Measurements from ENCODE around the gene ACTR2.
A peak's percentile ranks its signal among the peaks of the same experiment; 100 is the strongest.

ACTR2 gene

GRCh38 chr2:65299246-65299645, 71.6 kb downstream of the ACTR2 start:
- Histone ChIP-seq H3K9ac (ENCODE audit: low read length) (no peak overlapping the region), H3K4me3 (ENCODE audit: low read length) (no peak overlapping the region), H3K27me3 (ENCODE audit: control insufficient read depth, insufficient read depth, low read length) (peaks cover 9% of the 10 kb centered on the region), H3K36me3 (ENCODE audit: control insufficient read depth, low read depth, low read length) (no peaks in the 10 kb centered on the region), H3K4me1 (ENCODE audit: control insufficient read depth, low read depth, low read length) (peaks cover 21% of the 10 kb centered on the region), H3K27ac (ENCODE audit: low read length) (no peak overlapping the region), H3K9me3 (ENCODE audit: control insufficient read depth, low read depth, low read length) (no peaks in the 10 kb centered on the region)

DNA sequence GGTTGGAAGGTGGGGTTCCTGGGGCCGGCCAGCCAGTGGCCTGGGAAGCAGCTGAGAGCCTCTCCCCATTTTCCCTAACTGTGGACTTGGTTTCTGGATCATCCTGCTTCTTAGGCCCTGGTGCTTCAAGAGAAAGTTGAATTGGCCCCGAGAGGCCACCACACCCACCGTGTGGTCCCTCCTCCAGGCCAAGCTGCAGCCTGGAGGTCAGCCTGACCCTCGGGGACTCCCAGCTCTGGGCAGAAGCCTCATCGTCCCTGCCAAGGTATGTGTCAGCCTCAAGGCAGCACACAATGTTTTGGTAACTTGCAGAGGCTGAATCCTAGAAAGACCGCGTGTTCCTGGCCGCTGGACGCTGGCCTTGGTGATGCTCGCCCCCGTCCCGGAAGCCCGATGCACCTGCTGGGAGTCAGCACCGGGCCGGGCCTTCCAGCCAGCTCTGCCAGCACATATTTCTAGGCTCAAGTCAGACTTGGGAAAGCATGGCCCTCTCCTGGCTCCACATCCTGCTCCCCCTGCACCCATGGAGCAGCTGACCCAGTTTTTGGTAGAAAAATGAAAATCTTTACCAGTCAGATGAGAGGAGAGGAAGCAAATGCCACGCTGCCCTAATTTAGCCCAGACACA, 72.6 kb downstream of the ACTR2 start:
- H3K36me3 ChIP-seq (ENCODE audit: control insufficient read depth, low read depth, low read length) = no peaks in the 10 kb centered on the region
- H3K27ac ChIP-seq (ENCODE audit: low read length) = no peak overlapping the region
- no peaks in the 10 kb centered on the region for H3K9me3 ChIP-seq (ENCODE audit: control insufficient read depth, low read depth, low read length)
- H3K4me3 ChIP-seq (ENCODE audit: low read length) = no peak overlapping the region
- peaks cover 9% of the 10 kb centered on the region for H3K27me3 ChIP-seq (ENCODE audit: control insufficient read depth, insufficient read depth, low read length)
- H3K9ac ChIP-seq (ENCODE audit: low read length) = no peak overlapping the region
- H3K4me1 ChIP-seq (ENCODE audit: control insufficient read depth, low read depth, low read length) = peaks cover 20% of the 10 kb centered on the region

GRCh38 chr2:65300761-65301711, 73.4 kb downstream of the ACTR2 start:
- H3K27me3 ChIP-seq (ENCODE audit: control insufficient read depth, insufficient read depth, low read length) = peaks cover 9% of the 10 kb centered on the region
- H3K36me3 ChIP-seq (ENCODE audit: control insufficient read depth, low read depth, low read length) = no peaks in the 10 kb centered on the region
- no peak overlapping the region for H3K27ac ChIP-seq (ENCODE audit: low read length)
- H3K4me1 ChIP-seq (ENCODE audit: control insufficient read depth, low read depth, low read length) = peaks cover 20% of the 10 kb centered on the region
- no peaks in the 10 kb centered on the region for H3K9me3 ChIP-seq (ENCODE audit: control insufficient read depth, low read depth, low read length)
- peak overlapping the region; percentile 27 for H3K4me3 ChIP-seq (ENCODE audit: low read length)
- no peak overlapping the region for H3K9ac ChIP-seq (ENCODE audit: low read length)

GRCh38 chr2:65305934-65306333, 78.3 kb downstream of the ACTR2 start:
- Histone ChIP-seq H3K27ac (ENCODE audit: low read length) (no peak overlapping the region), H3K4me1 (ENCODE audit: control insufficient read depth, low read depth, low read length) (peaks cover 9% of the 10 kb centered on the region)

DNA sequence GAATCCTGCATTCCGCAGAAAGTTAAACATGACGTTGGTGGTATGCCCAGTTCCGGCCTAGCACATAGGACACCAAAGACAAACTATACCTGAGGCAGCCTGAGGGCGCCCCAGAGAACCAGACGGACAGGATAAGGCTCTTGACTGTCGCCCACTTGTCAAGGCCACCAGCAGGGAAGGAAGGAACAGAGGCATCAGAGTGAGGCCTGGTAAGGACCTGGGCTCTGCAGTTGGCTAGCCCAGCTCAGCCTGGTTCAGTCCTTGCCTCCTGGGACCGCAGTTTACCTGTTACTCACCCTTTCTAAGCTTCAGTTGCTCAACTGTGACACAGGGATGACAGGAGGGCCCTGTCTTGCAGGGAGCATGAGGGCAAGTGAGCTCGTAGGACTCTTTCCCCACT, 82.1 kb downstream of the ACTR2 start:
- H3K36me3 ChIP-seq (ENCODE audit: control insufficient read depth, low read depth, low read length) = peaks cover 15% of the 10 kb centered on the region
- no peaks in the 10 kb centered on the region for H3K9me3 ChIP-seq (ENCODE audit: control insufficient read depth, low read depth, low read length)
- no peaks in the 10 kb centered on the region for H3K27me3 ChIP-seq (ENCODE audit: control insufficient read depth, insufficient read depth, low read length)
- no peak overlapping the region for H3K4me3 ChIP-seq (ENCODE audit: low read length)
- H3K27ac ChIP-seq (ENCODE audit: low read length) = no peak overlapping the region
- H3K4me1 ChIP-seq (ENCODE audit: control insufficient read depth, low read depth, low read length) = no peaks in the 10 kb centered on the region
- no peak overlapping the region for H3K9ac ChIP-seq (ENCODE audit: low read length)

More at GRCh38 chr2:65305934-65306333, 78.3 kb downstream of the ACTR2 start:
- H3K36me3 ChIP-seq (ENCODE audit: control insufficient read depth, low read depth, low read length) = no peaks in the 10 kb centered on the region
- H3K9ac ChIP-seq (ENCODE audit: low read length) = no peak overlapping the region
- H3K9me3 ChIP-seq (ENCODE audit: control insufficient read depth, low read depth, low read length) = no peaks in the 10 kb centered on the region
- H3K4me3 ChIP-seq (ENCODE audit: low read length) = no peak overlapping the region
- peaks cover 9% of the 10 kb centered on the region for H3K27me3 ChIP-seq (ENCODE audit: control insufficient read depth, insufficient read depth, low read length)

DNA sequence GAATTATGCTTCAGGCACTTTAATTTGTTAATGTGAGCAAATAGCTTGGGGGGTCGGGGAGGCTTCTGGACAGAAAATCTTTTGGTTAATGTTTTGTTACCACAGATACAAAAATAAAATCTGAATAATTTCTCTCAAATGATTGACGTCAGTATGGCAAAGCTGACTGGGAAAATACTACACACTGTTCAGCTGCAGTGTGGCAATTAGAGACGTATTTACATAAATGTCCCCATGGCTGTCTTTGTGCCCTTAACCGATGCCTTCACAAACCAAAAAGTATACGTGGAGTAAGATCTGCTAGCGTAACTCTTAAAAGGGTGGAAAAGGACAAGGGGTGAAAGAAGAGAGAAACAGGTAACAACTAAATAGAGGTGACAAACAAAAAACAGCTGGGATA, 83.4 kb downstream of the ACTR2 start:
- Histone ChIP-seq H3K27me3 (ENCODE audit: control insufficient read depth, insufficient read depth, low read length) (no peaks in the 10 kb centered on the region), H3K4me1 (ENCODE audit: control insufficient read depth, low read depth, low read length) (no peaks in the 10 kb centered on the region), H3K9ac (ENCODE audit: low read length) (no peak overlapping the region), H3K36me3 (ENCODE audit: control insufficient read depth, low read depth, low read length) (peaks cover 15% of the 10 kb centered on the region), H3K27ac (ENCODE audit: low read length) (no peak overlapping the region), H3K9me3 (ENCODE audit: control insufficient read depth, low read depth, low read length) (no peaks in the 10 kb centered on the region), H3K4me3 (ENCODE audit: low read length) (no peak overlapping the region)

GRCh38 chr2:65311596-65311995, 84.0 kb downstream of the ACTR2 start:
- no peak overlapping the region for H3K9ac ChIP-seq (ENCODE audit: low read length)
- peaks cover 15% of the 10 kb centered on the region for H3K36me3 ChIP-seq (ENCODE audit: control insufficient read depth, low read depth, low read length)
- H3K4me3 ChIP-seq (ENCODE audit: low read length) = no peak overlapping the region
- H3K4me1 ChIP-seq (ENCODE audit: control insufficient read depth, low read depth, low read length) = no peaks in the 10 kb centered on the region
- H3K27ac ChIP-seq (ENCODE audit: low read length) = no peak overlapping the region
- H3K27me3 ChIP-seq (ENCODE audit: control insufficient read depth, insufficient read depth, low read length) = no peaks in the 10 kb centered on the region
- H3K9me3 ChIP-seq (ENCODE audit: control insufficient read depth, low read depth, low read length) = no peaks in the 10 kb centered on the region

GRCh38 chr2:65313126-65313953, 85.7 kb downstream of the ACTR2 start:
- H3K27me3 ChIP-seq (ENCODE audit: control insufficient read depth, insufficient read depth, low read length) = no peaks in the 10 kb centered on the region
- H3K27ac ChIP-seq (ENCODE audit: low read length) = no peak overlapping the region
- H3K9ac ChIP-seq (ENCODE audit: low read length) = no peak overlapping the region
- H3K36me3 ChIP-seq (ENCODE audit: control insufficient read depth, low read depth, low read length) = peaks cover 15% of the 10 kb centered on the region
- no peaks in the 10 kb centered on the region for H3K9me3 ChIP-seq (ENCODE audit: control insufficient read depth, low read depth, low read length)
- H3K4me3 ChIP-seq (ENCODE audit: low read length) = no peak overlapping the region
- no peaks in the 10 kb centered on the region for H3K4me1 ChIP-seq (ENCODE audit: control insufficient read depth, low read depth, low read length)

DNA sequence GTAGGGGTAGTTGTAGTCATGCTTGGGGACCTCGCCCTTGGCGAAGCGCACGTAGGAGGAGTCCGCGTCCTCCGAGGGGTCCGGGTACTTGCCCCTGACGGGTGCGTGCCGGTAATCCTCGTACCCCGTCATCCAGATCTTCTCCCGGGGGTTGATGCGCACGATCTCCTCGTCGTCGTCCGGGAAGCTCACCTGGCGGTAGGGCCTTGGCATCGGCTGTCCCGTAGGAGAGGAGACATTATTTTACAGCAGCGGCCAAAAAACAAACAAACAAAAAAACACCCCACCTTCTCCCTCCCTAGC, 86.3 kb downstream of the ACTR2 start:
- H3K9ac ChIP-seq (ENCODE audit: low read length) = no peak overlapping the region
- H3K4me1 ChIP-seq (ENCODE audit: control insufficient read depth, low read depth, low read length) = no peaks in the 10 kb centered on the region
- no peaks in the 10 kb centered on the region for H3K27me3 ChIP-seq (ENCODE audit: control insufficient read depth, insufficient read depth, low read length)
- H3K27ac ChIP-seq (ENCODE audit: low read length) = no peak overlapping the region
- H3K4me3 ChIP-seq (ENCODE audit: low read length) = no peak overlapping the region
- no peaks in the 10 kb centered on the region for H3K9me3 ChIP-seq (ENCODE audit: control insufficient read depth, low read depth, low read length)
- peaks cover 15% of the 10 kb centered on the region for H3K36me3 ChIP-seq (ENCODE audit: control insufficient read depth, low read depth, low read length)

DNA sequence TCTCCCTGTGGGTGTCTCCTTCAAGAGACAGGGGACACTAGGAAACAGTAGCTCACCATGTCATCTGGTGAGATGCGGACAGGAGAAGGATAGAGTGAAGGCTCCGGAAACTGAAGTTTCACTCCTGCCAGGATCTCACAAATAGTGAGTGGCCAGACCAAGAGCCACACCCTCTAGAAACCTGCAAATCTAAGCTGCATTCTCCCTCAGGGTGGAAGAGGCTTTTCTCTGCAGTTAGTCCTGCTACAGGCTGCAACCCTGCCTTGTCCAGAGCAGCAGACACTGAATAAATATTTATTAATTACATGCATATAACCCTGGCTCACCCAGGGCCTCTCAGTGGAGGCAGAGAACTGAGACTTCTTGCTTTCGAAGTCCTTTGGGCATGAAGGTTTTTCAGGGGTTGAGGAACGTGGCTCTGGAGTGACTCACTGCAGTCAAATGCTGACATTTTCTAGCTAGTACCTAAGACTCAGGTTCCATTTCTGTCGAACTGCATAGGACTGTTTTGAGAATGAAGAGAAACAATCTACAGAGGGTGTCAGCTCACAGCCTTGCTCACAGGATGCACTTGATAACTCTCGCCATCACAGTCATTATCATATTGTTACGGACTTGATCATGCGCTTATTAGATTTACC, 87.3 kb downstream of the ACTR2 start:
- H3K4me1 ChIP-seq (ENCODE audit: control insufficient read depth, low read depth, low read length) = no peaks in the 10 kb centered on the region
- peaks cover 15% of the 10 kb centered on the region for H3K36me3 ChIP-seq (ENCODE audit: control insufficient read depth, low read depth, low read length)
- H3K27ac ChIP-seq (ENCODE audit: low read length) = no peak overlapping the region

GRCh38 chr2:65316072-65316471, 88.4 kb downstream of the ACTR2 start:
- no peak overlapping the region for H3K27ac ChIP-seq (ENCODE audit: low read length)

More for the DNA sequence above, 87.3 kb downstream of the ACTR2 start:
- Histone ChIP-seq H3K9me3 (ENCODE audit: control insufficient read depth, low read depth, low read length) (no peaks in the 10 kb centered on the region), H3K9ac (ENCODE audit: low read length) (no peak overlapping the region), H3K27me3 (ENCODE audit: control insufficient read depth, insufficient read depth, low read length) (no peaks in the 10 kb centered on the region), H3K4me3 (ENCODE audit: low read length) (no peak overlapping the region)

More at GRCh38 chr2:65316072-65316471, 88.4 kb downstream of the ACTR2 start:
- Histone ChIP-seq H3K4me1 (ENCODE audit: control insufficient read depth, low read depth, low read length) (no peaks in the 10 kb centered on the region), H3K36me3 (ENCODE audit: control insufficient read depth, low read depth, low read length) (peaks cover 15% of the 10 kb centered on the region), H3K27me3 (ENCODE audit: control insufficient read depth, insufficient read depth, low read length) (no peaks in the 10 kb centered on the region), H3K4me3 (ENCODE audit: low read length) (no peak overlapping the region), H3K9me3 (ENCODE audit: control insufficient read depth, low read depth, low read length) (no peaks in the 10 kb centered on the region), H3K9ac (ENCODE audit: low read length) (no peak overlapping the region)
